GM19023 (cell line): ENCODE data around the gene LRRC8A.
"Not testable (repeated sequence)": the region's sequence is repeated elsewhere in the genome, so short reads cannot be mapped to it uniquely, and the experiment has no call there.

Experiments
- ATAC-seq: cut with Tn5 transposase; IDR thresholded peaks from one replicate; pipeline ENCODE4 v1.9.1; 2021; ENCODE audit warnings: mild to moderate bottlenecking, moderate library complexity; ENCODE audit not compliant: unreplicated experiment

The LRRC8A gene

DNA sequence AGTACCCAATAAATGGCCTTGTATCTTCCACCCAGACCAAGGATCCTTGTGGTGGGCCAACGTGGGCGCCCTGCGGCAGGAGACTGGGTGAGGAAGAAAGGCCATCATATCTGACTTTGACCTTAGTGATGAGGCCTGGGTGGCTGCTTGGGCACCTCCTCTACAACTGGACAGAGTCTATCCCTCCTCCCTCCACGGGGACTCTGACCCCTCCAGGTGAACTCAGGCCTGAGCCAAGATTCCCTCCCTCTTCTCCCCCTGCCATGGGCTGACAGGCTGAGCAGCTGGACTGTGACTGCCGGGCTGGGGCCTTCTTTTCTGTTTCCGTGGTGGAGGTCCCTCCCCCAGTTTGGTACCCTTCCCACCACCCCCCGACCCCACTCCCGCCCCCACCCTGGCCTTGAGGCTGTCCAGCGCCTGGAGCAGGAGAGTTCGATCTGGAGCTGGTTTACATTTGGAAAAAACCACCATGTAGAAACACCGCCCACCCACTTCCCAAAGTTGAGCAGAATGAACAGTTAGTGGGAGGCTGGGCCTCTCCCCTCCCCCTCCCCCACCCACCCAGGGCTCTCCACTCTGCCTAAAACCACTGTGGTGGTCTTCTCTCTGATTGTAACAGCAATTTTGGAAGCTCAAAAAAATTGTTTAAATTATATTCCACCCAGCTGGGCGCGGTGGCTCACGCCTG is 37.6 kb downstream of the LRRC8A start:
- no peak for ATAC-seq

GRCh38 chr9:128920381-128921058 is 38.6 kb downstream of the LRRC8A start, which contains the start of gene PHYHD1:
Gene PHYHD1, plus strand, starts transcription at chr9:128920982. Its CDS starts 1,342 bp downstream, at chr9:128922324.
- no peak for ATAC-seq

- no peak for ATAC-seq
These were observed 40.2 kb downstream of the LRRC8A start for GRCh38 chr9:128921881-128922763.

DNA sequence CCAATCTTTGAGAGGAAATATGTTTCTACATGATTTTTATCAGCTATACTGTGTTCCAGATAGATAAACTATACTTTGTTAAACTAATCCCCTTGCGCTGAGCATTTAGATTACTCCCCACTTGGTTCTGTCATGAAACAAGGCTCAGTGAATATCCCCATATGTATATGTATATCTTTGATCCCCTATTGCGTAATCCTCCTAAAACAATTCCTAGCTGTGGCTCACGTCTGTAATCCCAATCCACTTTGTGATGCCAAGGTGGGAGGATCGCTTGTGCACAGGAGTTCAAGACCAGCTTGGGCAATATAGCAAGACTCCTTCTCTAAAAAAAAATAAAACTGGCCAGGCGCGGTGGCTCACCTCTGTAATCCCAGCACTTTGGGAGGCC is 41.6 kb downstream of the LRRC8A start:
- no peak for ATAC-seq

- ATAC-seq: no peak
These were observed 45.9 kb downstream of the LRRC8A start for GRCh38 chr9:128927731-128928411.

- no peak for ATAC-seq
These were observed 46.7 kb downstream of the LRRC8A start for GRCh38 chr9:128928624-128929023.

- ATAC-seq: no peak
These were observed 47.6 kb downstream of the LRRC8A start for GRCh38 chr9:128929560-128929959.

GRCh38 chr9:128933731-128934130 is 51.8 kb downstream of the LRRC8A start:
- no peak for ATAC-seq

GRCh38 chr9:128936171-128936865 is 54.4 kb downstream of the LRRC8A start:
- ATAC-seq: no peak

- no peak for ATAC-seq
These were observed 55.6 kb downstream of the LRRC8A start for GRCh38 chr9:128937310-128938165.

DNA sequence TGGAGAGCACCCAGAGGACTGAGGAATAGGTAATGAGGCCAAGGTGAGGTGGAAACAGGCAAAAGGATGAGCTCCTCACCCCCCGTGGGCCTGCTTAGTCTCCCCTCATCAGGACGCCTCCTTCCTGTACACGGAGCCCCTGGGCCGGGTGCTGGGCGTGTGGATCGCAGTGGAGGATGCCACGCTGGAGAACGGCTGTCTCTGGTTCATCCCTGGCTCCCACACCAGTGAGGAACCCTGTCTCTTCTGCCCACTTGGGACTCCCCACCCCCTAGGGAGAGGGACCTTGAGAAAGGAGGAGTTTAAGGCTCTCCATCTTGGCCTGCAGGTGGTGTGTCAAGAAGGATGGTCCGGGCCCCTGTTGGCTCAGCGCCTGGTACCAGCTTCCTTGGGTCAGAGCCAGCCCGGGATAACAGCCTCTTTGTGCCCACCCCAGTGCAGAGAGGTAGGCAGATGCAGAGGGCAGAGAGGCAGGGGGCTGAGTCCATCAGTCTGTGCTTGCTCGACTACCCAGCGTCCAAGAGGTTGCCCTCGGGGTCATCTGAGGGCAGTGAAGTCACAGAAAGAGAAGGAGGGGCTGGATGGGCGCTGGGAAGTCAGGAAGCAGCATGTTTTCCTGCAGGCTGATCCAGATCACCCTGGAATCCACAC is 58.5 kb downstream of the LRRC8A start:
- ATAC-seq: no peak

GRCh38 chr9:128940946-128941755 is 59.2 kb downstream of the LRRC8A start:
- ATAC-seq: no peak

- no peak for ATAC-seq
These were observed 62.1 kb downstream of the LRRC8A start for GRCh38 chr9:128943832-128944620.

DNA sequence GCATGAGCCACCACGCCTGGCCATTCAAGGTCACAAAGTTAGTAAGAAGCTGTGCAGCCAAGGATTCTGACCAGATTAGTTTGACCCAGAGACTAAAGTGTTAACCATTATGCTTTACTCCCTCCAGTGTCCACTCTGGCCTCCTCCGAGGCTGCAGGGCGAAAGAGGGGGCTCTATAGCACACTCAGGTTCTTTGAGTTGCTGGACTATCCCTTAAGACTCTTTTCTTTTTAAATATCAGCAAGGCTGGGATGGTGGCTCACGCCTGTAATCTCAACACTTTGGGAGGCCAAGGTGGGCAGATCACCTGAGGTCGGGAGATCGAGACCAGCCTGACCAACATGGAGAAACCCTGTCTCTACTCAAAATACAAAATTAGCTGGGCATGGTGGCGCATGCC is 63.0 kb downstream of the LRRC8A start:
- not testable (repeated sequence) for ATAC-seq

- ATAC-seq: no peak
These were observed 64.0 kb downstream of the LRRC8A start for GRCh38 chr9:128945798-128946501.

- peak; percentile 21 for ATAC-seq
These were observed 64.8 kb downstream of the LRRC8A start for GRCh38 chr9:128946571-128947276.
